HG03159 (cell line): ENCODE data around the gene IL31RA.
A peak's percentile ranks its signal among the peaks of the same experiment; 100 is the strongest.
"Not testable (repeated sequence)": the region's sequence is repeated elsewhere in the genome, so short reads cannot be mapped to it uniquely, and the experiment has no call there.

Source experiments
- ATAC-seq: cut with Tn5 transposase; IDR thresholded peaks from one replicate; pipeline ENCODE4 v1.9.1; 2021; ENCODE audit warnings: mild to moderate bottlenecking, moderate library complexity; ENCODE audit not compliant: unreplicated experiment

IL31RA gene

DNA sequence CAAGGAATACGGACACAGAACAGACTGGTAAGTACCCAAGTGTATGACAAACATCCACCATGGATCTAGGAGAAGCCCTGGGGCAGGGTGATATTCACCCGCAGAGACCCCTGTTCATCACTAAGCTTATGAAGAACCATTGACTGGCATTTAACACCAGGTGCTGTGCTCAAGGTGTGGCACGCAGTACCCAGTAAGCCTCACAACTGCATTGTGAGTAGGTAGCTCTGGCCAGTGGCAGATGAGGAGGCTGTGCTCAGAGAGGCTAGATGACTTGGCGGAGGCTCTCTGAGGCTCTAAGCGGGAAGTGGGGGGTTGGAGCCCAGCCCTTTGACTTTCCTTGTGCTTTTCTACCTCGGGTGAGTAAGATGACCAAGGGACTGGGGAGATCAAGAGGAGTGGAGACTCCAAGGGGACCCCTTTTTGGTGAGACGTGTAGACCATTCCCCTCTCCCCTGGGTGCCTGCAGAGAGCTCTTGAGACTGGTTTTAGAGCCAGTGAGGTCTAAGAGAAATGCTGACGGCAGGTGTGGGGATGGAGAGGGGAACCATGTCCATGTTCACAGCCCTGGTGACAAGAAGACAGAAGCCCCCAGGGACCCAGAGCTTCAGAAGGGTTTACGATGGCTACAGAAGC lies 72.8 kb downstream of the IL31RA start:
- ATAC-seq: no peak

DNA sequence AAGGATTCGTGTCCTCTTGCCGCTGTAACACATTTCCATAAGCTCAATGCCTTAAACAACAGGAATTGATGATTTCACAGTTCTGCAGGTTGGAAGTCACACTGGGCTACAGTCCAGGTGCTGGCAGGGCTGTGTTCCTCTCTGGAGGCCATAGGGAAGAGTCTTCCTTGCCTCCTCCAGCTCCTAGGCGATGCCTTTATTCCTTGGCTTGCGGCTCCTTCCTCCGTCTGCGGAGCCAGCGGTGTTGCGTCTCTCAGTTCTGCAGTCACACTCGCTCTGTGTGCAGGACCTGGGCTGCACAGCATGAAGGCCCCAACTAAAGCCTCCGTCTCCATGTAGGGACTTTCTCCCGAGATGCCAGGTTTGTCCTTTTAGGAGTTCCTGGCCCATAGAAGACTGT lies 73.6 kb downstream of the IL31RA start:
- ATAC-seq: no peak

DNA sequence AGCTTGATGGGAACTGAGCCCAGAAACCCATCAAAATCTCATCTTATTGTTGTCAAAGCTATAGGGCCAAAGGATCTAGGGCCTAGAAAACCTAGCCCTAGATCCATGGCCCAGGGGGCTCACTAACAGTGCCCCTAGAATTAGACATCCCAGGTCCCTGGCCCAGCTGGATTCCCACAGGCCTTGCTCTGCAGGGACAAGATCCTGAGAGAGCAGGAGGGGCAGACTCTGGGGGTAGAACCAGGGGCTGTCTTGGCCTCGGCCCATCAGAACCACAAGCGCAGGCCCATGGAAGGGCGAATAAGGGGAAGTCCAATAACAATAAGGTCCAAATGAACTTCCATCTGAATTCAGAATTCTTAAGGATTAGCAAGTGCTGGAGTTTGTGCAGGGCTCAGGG lies 74.0 kb downstream of the IL31RA start:
- ATAC-seq: no peak

DNA sequence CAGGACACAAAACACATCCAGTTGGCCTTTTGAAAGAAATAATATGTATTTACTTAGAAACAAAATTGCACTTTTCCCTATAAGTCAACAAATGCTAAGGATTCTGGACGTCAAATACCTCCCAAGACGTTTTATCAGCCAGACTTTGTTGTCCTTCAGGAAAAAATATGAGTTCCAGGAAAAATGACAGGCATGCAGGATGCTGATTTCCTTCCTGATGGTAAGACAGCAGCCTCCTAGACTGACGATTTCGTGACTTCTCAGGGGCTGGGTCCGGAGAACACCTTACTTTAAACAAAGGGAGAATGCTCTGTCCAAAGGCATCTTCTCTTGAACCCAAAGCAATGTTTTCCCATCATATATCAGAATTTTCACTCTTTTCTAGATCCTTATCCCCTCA lies 74.6 kb downstream of the IL31RA start:
- no peak for ATAC-seq

DNA sequence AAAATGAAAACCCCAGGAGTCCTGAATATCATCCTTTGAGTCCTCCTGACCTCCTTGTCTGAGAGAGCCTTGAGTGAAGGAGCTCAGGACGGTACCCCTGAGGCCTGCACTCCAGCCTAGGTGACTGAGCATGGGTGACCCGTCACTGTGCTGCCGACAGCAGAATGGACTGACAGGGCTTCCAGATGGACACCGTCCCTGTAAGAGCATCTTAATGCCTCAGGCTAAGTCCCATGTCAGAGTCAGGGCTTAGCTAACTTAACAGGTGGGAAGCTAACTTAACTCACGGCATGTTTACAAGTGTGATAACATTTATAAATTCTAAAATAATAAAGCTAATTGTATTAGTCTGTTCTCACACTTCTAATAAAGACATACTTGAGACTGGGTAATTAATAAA lies 75.3 kb downstream of the IL31RA start:
- ATAC-seq: no peak

DNA sequence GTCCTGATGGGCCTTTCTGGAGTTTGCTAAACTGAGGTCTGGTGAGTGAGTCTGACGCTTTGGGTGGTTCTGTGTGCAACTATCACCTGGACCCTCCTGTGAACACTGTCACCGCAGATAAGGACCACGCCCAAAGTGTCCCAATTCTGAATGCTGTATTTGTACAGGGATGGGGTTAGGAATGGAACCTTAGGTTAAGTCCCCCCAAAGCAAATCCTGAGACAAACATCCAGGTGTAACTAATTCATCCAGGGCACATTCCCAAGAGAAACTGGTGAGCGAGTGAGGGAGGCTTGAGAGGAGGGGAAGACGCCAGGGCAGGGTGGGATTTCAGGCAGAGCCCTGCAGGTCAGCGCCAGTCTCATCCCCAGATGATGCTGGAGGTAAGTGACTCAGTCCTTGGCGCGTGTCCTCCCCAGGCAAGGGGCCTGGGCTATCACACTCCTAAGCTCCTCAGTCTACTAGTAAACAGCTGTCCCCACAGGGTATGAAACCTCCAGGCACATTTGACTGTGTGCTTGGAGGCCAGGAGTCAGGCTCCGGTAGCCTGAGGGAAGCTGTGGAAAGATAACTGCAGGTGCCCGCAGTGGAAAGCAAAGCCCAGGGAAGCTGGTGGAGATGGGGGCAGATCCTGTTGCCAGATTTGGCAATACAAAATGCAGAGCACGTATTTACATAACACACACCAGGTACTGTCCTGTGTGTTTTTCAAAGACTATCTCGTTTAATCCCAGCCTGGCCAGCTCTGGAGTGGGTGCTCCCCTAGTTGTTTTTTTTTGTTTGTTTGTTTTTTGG lies 76.9 kb downstream of the IL31RA start:
- no peak for ATAC-seq

DNA sequence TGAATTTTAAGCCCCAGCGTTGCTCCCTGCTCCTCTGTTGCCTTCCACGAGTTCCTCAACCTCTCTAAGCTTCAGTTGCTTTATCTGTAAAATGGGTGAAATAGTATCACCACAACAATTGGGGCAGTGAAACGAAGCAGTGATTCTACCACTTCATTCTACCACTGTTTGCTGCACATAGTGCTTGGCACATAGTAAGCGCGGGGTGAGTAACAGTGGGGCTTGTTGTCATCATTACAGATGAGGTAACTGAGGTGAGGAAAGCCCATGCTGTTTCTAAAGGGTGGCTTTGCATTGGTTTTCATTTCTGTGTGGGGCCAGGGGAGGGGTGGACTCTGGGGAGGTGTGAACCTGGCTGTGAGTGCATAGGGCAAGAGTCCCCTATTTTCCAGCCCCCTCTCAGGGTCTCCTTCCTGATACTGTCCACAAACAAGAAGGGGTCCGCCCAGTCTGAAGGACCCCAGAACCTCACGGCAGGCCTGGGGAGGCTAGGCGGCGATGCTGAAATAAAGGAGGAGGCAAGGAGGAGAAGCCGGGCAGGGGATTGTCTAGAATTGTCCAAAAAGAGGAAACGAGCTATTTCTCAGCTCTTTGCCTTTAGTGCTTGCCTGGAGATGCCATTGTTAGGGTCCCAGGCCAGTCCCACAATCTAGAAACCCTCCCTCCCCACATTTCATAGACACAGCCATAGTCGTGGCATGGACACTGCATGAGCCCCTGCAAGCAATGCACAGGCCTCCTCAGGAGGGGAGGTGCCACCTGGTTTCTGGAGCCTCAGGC lies 78.1 kb downstream of the IL31RA start:
- no peak for ATAC-seq

DNA sequence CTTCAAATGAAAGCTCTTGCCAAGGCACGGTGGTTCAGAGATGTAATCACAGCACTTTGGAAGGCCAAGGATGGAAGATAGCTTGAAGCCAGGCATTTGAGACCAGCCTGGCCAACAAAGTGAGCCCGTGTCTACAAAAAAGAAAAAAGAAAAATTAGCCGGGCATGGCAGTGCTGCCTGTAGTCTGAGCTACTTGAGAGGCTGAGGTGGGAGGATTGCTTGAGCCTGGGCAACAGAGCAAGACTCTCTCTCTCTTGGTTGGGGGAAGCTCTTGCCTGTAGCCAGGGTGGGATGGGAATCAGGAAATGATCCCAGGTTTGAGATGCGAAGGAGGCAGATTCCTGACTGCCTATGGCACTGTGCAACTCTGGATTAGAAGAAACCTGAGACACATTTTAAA lies 81.5 kb downstream of the IL31RA start:
- ATAC-seq: no peak

DNA sequence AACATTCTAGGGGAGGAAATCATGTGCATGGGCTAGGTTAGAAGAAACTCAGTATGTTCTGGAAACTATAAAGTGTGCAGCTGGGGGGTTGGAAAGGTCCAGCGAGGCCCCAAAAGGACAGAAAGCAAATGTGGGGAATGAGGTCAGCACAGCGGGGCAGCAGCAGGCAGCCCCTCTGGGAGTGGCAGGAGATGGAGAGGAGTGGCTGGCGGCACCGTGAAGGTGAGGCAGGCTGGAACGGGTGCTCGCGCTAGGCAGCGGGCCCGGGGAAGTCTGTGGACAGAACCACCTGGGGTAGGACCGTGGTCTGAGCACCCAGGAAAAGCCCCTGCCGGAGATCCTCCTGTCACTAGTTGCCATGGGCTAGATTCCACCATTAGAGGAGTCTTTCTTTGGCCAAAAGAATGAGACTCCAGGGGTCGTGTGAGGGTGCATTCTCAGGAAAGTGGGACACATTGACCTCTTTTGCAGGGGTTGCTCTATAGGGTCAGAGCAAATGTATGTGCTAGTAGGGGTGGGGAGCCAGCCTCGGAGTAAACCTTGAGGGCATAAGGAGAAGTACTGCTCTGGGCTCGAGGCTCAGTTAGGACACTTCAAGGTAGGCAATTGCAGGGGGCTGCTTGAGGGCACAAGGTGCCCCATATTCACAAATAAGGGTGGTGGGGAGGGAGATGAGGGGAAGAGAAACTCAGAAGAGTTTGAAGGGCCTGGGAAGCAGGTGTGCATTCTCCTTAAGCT lies 82.4 kb downstream of the IL31RA start:
- no peak for ATAC-seq

DNA sequence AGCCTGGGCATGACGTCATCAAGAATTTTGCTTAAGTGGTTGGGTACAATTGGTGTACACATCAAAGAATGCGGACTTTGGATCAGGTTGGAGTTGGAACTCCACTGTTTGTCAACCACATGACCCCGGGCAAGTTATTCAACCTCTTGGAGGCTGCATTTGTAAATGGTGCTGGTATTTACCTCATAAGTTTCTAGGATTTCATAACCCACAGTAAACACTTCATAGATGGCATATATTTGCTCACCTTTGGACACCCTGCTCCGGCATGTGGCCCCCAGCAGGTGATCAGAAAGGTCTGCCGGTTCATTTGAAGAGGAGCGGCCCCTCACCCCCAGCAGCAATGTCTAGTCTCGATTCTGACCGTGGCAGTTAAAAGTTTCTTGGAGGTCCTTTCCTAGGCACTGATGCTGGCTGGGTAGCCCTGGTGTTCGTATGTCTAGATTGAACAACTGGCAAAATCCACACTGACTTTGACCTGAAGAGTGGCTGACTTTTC lies 83.0 kb downstream of the IL31RA start:
- no peak for ATAC-seq

DNA sequence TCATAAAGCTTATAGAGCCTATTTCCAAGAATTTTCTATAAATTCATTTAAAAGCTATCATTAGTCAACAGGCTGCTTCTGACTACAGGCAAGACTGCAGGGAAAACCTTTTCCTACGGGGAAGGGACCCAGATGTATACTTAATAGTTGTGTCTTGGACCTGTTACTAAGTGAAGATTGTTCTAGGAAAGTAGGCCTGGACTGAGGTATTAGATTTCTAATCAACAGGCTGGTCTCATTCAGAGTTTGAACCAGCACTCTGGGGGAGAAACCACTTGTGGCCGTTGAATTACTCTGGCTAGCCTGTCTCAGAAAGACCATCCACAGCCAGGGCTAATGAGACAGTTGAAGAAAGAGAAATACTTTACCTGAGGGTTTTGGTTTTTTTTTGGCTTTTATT lies 83.6 kb downstream of the IL31RA start:
- no peak for ATAC-seq

DNA sequence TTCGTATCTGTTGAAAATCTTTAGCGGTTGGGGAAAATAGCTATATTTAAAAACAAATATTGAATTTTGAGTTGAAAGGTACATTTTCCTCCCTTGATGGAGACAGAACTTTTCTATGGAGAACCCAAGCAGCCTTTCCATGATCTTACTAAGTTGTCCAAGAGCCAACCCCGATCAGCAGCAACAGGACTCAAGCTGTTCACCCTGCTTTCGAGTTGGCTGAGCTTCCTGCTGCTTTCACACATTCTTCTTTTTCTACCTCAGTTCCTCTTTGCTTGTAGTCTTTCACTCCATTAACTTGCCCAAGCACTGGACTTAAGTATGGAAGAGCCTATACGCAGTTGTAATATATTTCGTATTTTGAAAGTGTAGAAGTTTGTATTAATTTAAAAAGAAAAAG lies 84.2 kb downstream of the IL31RA start:
- no peak for ATAC-seq

DNA sequence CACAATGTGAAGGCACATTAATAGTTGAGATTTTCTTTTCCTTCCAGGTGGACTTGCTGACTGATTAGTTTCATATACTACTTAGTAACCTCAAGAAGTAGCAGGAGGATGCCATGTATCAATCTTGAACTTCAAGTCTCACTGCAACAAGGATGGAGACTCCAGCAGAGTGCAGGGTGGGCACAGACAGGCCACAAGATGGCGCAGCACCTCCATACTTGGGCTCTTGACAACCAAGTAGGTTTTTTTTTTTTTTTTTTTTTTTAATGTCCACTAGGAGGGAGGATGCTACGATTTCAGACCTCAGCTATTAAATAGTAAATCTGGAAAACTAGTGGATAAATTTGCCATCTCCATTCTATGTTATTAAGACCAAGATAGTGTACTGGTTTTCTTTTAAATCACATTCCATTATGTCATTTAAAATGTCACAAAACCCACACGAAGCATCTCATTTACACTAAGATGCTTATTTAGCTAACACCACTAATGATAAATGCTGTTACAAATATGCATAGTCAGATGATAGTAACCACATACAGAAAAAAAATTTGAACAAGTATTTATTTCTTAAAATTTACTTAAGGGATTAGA lies 85.0 kb downstream of the IL31RA start:
- ATAC-seq: peak; percentile 60

DNA sequence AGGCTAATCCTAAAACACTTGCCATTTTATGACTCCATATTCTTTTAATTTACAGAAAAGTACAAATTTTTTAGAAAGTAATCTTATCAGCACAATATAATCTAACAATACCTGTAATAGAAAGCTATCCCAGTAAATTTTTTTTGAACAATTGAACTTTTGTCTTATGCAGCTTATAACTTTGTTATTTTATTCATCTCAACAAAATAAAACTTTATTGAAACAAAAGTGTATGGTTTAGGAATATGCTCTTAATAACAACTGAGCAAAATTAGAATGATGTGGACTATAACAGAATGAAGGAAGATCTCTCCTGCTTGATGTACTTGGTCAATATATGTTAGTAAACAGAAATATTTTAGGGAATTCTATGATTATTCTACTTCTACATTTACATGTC lies 86.4 kb downstream of the IL31RA start:
- not testable (repeated sequence) for ATAC-seq

DNA sequence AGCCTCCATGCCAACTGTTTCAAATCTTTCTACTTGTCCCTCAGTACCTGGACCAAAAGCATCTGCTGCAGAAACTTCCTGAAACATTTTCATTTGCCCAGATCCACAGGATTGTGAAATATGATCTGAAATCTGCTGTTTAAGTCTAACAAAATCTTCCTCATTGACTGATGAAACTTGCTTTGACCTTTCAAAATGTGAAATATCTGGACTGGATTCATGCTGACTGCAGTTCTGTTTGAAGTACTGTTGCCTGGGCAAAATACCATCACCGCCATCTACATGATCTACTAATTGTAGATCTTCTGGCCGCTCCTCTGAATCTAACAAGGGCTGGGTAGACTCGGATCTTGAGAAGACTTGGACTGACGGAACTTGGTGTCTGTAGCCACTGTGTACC lies 90.0 kb downstream of the IL31RA start:
- not testable (repeated sequence) for ATAC-seq

DNA sequence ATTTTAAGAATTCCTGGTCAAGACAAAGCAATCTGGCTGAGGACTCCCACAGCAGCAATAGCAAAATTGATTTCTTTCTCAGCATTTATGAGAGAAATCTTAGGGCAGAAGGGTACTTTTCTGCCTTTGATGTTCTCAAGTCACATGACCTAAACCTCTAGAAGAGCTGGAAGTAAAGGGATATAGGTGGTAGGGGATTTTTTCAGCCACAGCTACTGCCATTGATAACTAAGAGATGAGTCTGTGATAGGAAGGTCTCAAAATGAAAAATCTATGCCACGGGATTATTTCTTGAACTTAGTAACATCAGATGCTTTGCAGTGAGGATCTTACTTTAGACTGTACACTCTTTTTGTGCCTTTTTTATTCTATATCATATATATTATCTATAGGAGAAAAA lies 108.1 kb downstream of the IL31RA start:
- ATAC-seq: no peak

DNA sequence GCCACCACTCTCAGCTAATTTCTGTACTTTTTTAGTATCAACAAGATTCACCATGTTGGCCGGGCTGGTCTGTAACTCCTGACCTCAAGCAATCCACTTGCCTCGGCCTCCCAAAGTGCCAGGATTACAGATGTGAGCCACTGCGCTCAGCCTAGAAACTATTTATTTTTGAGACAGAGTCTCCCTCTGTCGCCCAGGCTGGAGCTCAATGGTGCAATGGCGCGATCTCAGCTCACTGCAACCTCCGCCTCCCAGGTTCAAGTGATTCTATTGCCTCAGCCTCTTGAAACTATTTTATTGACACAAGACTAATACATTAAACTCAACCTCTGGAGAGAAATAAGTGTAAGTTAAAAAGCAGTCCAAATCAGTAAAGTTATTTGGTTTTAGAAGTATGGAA lies 109.6 kb downstream of the IL31RA start:
- no peak for ATAC-seq

DNA sequence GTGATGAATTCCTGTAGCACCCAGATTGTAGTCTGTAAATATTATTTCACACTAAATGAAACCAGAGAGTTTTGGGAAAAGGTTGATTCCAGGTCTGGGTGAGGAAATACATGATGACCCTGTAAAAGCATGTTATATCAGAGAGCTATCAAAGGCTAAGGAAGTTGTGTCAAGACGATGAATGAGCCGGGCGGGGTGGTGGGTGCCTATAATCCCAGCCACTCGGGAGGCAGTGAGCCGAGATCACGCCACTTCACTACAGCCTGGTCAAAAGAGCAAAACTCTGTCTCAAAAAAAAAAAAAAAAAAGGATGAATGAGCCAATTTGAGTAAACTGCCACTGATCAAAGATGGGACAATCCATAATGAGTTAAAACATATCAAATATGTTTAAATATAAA lies 114.4 kb downstream of the IL31RA start:
- no peak for ATAC-seq

DNA sequence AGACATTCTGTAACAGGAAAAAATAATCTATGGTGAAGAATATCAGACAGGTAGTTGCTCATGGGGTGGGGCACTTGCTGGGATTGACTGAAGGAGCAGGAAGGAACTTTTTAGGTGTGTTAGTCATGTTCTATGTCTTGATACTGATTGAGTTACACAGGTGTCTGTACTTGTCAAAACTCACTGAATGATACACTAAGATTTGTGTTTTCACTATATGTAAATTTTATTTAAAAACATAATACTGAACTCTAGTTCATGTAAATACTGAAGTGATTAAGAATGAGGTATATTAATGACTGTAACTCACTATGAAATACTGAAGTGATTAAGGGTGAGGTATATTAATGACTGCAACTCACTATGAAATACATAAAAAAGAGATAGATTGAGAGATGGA lies 115.1 kb downstream of the IL31RA start:
- ATAC-seq: no peak

DNA sequence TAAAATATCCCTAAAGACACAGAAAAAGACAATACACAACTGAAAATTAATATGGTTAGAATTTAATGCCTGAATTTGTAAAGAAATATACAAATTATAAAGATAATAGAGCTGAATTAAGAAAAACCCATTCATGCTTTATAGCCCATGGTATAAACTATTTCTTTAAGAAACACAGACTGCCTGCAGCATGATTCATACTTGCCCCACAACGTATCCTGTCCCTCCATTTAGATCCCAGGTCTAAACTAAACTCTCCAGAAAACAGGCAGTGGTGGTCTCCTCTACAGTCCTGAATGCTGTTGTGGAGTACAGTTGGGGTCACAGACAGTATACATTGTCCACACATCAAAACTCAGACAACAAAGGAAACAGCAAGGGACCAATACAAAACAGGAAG lies 118.8 kb downstream of the IL31RA start:
- ATAC-seq: no peak
